Left cardiac atrium (tissue), 4 donors: ENCODE measurements around the gene PRKAG2. TPM values are rescaled to one million over a fixed set of nuclear protein-coding genes. Genes with fewer than 3 reads are reported as not detected.

Source experiments
- ATAC-seq, 2 donors: fragments of 200-7000 bp; cut with Tn5 transposase; one replicate each; pipeline ENCODE4 v1.9.1; 2020; ENCODE audit warnings: mild to moderate bottlenecking in 2 of 2, moderate library complexity in 2 of 2
- DNase-seq: peaks from one replicate; pipeline ENCODE4 v3.0.0-alpha.2; 2020
- intact Hi-C, 2 donors: fragments of 100-400 bp; cut with DNase I; formaldehyde crosslinking; loops; one replicate each; pipeline versions ENCODE4 v1.14.1 to v1.15.1; 2022 to 2023
- total RNA-seq, 2 donors: library from RNA; stranded (reverse); fragmentation: NEBNext Ultra II Directional; extraction: Animal tissue kit (Norgen Biotek cat#: 25700); gene quantifications; one replicate each; pipeline ENCODE4 v1.2.1, GENCODE V29; 2021
- donor health status: DM: no; HTN: yes; CAD: no.
- donor health status: DM: no; HTN: yes; CAD: no; lungs with severe emphysema.
- donor health status: DM: yes; HTN: yes; CAD: no.
- donor health status: Dilated cardiomyopathy.

Gene PRKAG2
- total RNA-seq, 2 donors from 2014 or later = 141 to 253 TPM

- intact Hi-C loops = no loop called here
- ATAC-seq (peak in 1 of 2 donors; percentile 5), DNase-seq (no peak)
Observed at GRCh38 chr7:151720280-151720679, 156.6 kb downstream of the PRKAG2 start.

GRCh38 chr7:151719897-151720242 is 157.0 kb downstream of the PRKAG2 start:
- ATAC-seq (no peak), DNase-seq (no peak)
- intact Hi-C loops = no loop called here

DNA sequence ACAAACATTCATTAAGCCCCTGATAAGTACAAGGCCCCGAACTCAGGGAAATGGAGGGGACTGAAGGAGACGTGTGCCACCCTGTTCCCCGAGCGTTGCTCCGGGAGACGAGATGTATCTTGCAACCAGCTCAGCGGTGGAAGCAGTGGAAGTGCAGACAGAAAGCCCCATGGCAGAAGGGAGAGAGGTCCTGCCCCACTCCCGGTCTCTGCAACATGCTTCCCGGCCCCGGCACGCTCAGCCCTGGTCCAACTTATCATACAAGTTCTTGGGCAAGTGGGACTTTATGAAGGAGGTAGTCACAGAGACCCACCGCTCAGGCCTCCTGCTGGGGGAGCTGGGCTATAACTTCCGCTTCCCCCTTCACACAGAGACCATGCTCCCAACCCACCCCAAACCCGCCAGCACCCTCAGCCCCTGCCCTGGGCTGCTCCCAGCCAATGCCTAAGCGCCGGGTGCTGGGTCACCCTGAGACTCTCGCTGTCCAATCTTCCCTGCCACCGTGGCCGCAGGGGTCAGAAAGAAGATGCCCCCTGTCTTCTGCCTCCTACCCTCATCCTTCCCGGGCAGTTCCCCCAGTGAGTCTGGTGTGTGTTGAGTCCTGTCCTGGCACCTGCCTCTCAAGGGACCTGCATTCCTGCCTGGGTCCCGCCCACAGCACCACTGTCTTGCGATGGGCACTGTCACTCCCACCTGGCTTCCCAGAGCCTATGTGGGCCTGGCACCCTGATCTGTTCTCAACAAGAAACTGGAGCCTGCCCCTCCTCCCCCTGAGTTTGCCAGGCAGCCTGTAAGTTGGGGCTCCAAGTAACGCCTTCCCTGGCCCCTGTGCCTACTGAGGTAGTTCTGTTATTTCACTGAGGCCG is 157.7 kb downstream of the PRKAG2 start:
- no peak for DNase-seq
- ATAC-seq = no peak
- intact Hi-C loops = no loop called here

DNA sequence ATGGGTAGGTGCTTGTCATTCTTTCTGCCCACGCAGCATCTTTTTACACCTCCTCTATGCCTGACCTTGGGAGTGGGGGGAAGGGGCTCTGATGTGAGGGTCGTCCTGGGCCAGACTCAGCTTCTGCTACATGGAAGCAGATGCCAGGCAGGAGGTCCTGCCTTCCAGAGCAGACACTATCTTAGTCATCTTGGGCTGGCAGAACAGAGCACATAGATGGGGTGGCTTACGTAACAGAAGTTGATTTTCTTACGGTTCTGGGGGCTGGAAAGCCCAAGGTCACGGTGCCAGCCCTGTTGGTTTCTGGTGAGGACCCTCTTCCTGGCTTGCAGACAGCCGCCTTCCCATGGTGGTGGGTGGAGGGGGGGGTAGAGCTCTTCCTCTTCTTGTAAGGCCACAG is 159.0 kb downstream of the PRKAG2 start:
- DNase-seq (no peak), ATAC-seq (no peak)
- intact Hi-C loops = no loop called here

GRCh38 chr7:151717415-151717814 is 159.5 kb downstream of the PRKAG2 start:
- ATAC-seq = peak; percentile 35 to 78
- intact Hi-C loops = no loop called here

GRCh38 chr7:151716323-151716722 is 160.6 kb downstream of the PRKAG2 start:
- no peak for DNase-seq
- ATAC-seq = no peak
- intact Hi-C loops = no loop called here

More at GRCh38 chr7:151717415-151717814, 159.5 kb downstream of the PRKAG2 start:
- DNase-seq = no peak

GRCh38 chr7:151715666-151716315 is 161.1 kb downstream of the PRKAG2 start:
- ATAC-seq (no peak), DNase-seq (no peak)
- intact Hi-C loops = no loop called here

DNA sequence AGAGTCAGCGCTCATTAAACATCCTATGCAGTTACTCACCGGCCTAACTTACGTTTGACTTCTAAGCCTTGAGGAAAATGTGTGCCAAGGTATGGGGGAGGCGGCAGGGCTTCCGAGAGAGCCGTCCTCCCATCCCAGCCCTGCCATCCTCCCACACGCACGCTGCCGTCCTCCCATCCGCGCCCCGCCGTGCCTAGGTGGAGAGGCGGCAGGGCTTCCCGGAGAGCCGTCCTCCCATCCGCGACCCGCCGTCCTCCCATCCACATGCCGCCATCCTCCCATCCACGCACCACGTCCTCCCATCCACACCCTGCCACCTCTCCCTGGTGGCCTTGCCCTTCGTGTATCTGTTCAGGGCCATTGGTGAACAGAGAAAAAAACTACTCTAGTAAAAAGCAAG is 162.7 kb downstream of the PRKAG2 start:
- no peak for ATAC-seq
- DNase-seq = no peak
- intact Hi-C loops = no loop called here

DNA sequence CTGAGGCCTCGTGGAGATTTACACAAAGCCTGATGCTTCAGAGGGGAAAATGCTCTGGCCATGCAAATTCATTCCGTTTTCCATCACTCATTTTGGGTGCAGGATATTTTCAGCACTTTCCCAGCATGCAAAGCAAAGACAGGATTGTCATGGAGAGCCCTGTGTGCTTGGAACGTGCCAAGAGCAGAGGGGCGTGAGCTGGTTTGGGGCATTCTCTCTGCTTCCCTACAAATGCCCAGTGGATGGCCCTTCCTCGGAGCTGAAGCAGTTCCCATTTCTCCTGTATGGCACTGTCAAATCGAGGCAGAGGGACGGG is 164.1 kb downstream of the PRKAG2 start:
- no peak for DNase-seq
- intact Hi-C loops = no loop called here
- ATAC-seq = no peak

DNA sequence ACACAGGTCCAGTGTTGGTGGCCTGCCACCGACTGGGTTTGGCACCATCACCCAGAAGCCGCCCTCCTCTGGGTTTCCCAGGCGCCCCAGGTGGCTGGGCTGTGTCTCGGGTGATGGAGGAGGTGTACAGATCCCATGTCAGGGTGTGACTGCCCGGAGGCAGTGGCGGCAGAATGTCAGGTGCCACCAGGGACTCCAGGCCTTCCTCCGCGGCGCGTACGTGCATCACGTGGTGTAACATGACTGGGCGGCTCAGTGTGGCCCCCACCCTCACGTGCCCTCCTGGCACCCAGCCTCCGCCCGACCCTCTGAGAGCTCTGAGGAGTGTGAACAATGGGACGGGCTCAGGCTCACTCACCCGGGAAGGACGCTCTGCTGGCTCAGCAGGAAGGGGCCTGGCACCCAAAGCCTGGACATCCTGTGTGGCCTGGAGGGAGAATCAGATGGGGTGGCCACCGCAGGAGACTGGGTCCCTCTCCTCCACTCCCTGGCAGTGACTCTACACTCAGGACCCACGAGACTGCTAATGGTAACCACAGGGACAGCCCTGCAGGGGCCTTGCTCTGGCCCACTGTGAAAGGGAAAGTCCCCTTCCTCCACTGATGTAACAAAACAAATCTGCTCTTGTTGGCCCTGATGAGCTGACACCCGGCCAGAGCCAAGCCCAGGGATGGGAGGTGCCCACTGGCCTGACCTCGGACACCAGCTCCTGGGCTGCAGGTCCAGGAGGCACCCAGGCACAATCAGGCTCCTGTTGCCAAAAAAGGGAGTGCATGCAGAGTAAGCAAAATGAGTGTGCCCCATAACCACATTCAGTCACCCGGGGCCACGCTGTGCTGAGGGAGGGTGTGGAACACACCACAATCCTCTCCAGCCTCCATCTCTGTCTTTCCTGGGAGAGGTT is 164.8 kb downstream of the PRKAG2 start:
- DNase-seq (no peak), ATAC-seq (peak; percentile 27 to 28)
- intact Hi-C loops = no loop called here

- intact Hi-C loops = no loop called here
Observed at GRCh38 chr7:151711435-151711872, 165.5 kb downstream of the PRKAG2 start.

GRCh38 chr7:151710646-151711434 is 166.1 kb downstream of the PRKAG2 start:
- intact Hi-C loops = no loop called here
- ATAC-seq = no peak
- no peak for DNase-seq

More at GRCh38 chr7:151711435-151711872, 165.5 kb downstream of the PRKAG2 start:
- DNase-seq (no peak), ATAC-seq (no peak)

DNA sequence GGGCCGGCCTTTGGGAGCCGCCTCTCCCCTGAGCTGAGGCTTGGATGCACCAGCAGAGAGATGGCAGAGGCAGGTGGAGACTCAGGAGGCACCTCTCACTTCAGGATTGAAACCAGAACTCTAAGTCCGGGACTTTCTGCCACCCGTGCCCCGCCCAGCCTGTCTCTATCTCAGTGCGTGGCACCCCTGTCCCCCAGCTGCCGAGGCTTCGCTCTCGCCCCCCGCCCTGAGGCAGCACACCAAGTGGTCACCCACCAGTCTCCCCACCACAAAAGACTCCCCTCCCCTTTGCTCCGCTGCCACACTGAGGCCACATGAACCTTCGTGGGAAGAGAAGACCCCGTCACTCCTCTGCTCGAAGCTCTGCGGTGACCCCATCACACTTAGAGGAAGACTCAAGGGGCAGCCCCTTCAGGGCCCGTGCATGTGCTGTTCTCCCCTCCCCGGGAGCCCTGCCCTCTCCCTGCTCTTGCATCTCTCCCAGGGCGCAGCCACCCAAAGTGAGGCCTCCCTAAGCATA is 166.7 kb downstream of the PRKAG2 start:
- ATAC-seq (no peak), DNase-seq (no peak)
- intact Hi-C loops = no loop called here

DNA sequence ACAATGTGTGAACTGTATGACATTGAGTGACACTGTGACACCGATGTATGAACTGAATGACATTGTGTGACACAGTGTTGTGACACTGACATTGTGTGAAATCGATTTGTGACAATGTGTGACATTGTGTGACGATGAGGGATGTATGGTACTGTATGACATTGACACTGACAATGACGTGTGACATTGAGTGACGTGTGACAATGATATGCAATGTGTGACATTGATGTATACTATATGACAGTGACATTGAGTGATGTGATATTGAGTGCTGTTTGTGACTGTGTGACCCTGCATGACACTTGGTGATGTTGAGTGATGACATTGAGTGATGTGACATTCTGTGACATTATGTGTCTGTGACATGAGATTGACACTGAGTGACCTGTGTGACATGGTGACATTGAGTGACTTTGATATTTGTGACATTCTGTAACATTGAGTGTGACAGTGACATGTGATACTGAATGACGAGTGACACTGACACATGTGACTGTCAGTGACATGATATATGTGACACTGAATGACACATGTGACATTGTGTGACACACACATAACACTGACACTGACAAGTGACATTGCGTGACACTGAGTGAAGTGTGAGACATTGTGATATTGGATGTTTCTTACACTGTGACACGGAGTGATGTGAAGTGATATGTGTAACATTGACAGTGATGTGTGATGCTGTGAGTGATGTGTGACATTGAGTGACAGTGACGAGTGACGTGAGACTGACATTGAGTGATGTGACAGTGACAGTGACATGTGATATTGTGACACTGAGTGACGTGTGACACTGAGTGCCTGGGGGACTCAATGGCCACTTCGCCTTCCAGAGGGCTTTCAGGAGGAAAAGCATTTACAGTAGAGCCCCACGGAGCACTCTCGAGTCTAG is 167.5 kb downstream of the PRKAG2 start:
- DNase-seq (no peak), ATAC-seq (no peak)
- intact Hi-C loops = no loop called here

DNA sequence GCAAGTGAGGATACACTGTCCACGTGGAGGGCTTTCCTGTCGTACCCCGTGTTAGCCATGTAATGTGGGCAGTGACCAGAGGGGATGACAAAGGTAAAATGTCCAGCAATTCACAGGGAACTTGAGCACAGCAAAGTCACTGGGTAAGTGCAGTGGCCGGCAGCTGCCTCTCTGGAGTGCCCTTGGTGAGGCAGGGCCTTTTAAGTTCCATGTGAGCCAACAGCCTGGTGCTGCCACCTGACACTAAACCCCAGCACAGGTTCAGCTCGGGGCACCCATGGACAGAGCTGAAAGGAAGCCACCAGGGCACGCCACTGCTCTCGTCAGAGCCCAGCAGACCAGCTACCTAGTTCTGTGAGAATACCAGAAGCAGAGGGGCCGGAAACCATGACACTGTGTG is 168.3 kb downstream of the PRKAG2 start:
- no peak for DNase-seq
- intact Hi-C loops = no loop called here
- no peak for ATAC-seq

DNA sequence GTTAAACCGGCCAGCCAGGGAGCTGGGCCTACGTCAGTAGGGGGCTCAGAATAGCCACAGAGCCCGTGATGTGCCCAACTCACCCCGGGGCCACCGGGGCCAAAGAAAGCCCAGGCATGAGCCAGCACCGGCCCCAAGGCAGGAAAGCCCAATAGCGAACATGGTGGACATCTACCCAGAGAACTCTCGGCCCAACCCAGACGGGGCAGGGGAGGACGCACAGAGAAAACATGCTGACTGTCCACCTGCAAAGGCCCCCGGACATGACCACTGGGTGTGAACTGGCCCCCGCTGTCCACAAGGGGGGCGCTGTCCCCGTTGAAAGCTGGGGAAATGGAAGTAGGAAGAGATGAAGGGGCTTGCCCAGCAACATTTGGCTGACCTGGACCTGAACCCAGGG is 169.2 kb downstream of the PRKAG2 start:
- intact Hi-C loops = no loop called here
- DNase-seq (no peak), ATAC-seq (no peak)

- intact Hi-C loops = no loop called here
Observed at GRCh38 chr7:151707105-151707469, 169.8 kb downstream of the PRKAG2 start.

More at GRCh38 chr7:151707105-151707469, 169.8 kb downstream of the PRKAG2 start:
- no peak for DNase-seq
- ATAC-seq = no peak
